Testis (tissue), 5 donors: Measurements from ENCODE around the gene ELMOD3. TPM values are rescaled to one million over a fixed set of nuclear protein-coding genes. Genes with fewer than 3 reads are reported as not detected.

Source experiments
- DNase-seq: peaks from one replicate; pipeline ENCODE4 v3.0.0-alpha.2; 2019
- H3K27ac ChIP-seq, 2 donors: fragments of 200-600 bp; sonication (generic); one replicate each; pipeline ENCODE4 v1.5.1; 2019
- H3K27me3 ChIP-seq: fragments of 200-600 bp; sonication (generic); one replicate; pipeline ENCODE4 v1.5.1; 2019
- H3K36me3 ChIP-seq: fragments of 200-600 bp; sonication (generic); one replicate; pipeline ENCODE4 v1.5.1; 2017; ENCODE audit warnings: low read depth; ENCODE audit errors: missing control alignments
- H3K4me1 ChIP-seq: fragments of 200-600 bp; sonication (generic); one replicate; pipeline ENCODE4 v1.5.1; 2019
- H3K4me3 ChIP-seq, 2 donors: fragments of 200-600 bp; sonication (generic); one replicate each; pipeline ENCODE4 v1.5.1; 2017 to 2019
- H3K9me3 ChIP-seq: fragments of 200-600 bp; sonication (generic); one replicate; pipeline ENCODE4 v1.5.1; 2017
- POLR2A ChIP-seq: fragments of 450-650 bp; IDR thresholded peaks from one replicate; pipeline ENCODE4 v1.6.1; 2017; ENCODE audit warnings: antibody characterized with exemption, mild to moderate bottlenecking, moderate library complexity
- WGBS, 2 donors: methylation state at CpG; one replicate each; pipeline ENCODE4 v1.1.5; 2018; 5-methylcytosine and 5-hydroxymethylcytosine counted together
- intact Hi-C: fragments of 100-400 bp; cut with DNase I; formaldehyde crosslinking; loops from one replicate; pipeline ENCODE4 v1.15.1; 2023; ENCODE audit warnings: low total_unique reads
- long read RNA-seq, 2 donors: transcript quantifications; one replicate each; lab custom pipeline, GENCODE V29; 2026
- polyA plus RNA-seq: library from polyadenylated mRNA; stranded (reverse); fragments of 350-450 nt; fragmentation: Illumina TruSeq; extraction: RNeasy Lipid Tissue Mini Kit (QIAGEN cat#74804); gene quantifications from one replicate; pipeline ENCODE4 v1.2.3, GENCODE V29; 2014; ENCODE audit warnings: low read depth, low replicate concordance; ENCODE audit not compliant: insufficient read depth
- total RNA-seq, 2 donors: library from RNA; depleted of rRNA; stranded (reverse); fragments of >200 nt; gene quantifications; one replicate each; pipeline ENCODE4 v1.2.3, GENCODE V29; 2016
- TF ChIP-seq, protein P1 (sequence below), 3 experiments: fragments of 450-650 bp in 2 of 3; fragments of 200-600 bp in 1 of 3; sonication (generic) in 1 of 3; IDR thresholded peaks; one replicate each; pipeline ENCODE4 v1.5.1; 2016 to 2019; ENCODE audit warnings: antibody characterized with exemption in 3 of 3, mild to moderate bottlenecking in 2 of 3, moderate library complexity in 1 of 3

ELMOD3 gene
- total RNA-seq (10 to 100 TPM; 38.4 to 51.6 TPM), polyA plus RNA-seq (26.2 TPM)
- long read RNA-seq, donor 1, partial matches to known transcripts, result 7 of 34 reads
- long read RNA-seq, donor 1, other reads (novel, unspliced or antisense), result 23 of 34 reads
- long read RNA-seq, donor 2, result 0 reads

DNA sequence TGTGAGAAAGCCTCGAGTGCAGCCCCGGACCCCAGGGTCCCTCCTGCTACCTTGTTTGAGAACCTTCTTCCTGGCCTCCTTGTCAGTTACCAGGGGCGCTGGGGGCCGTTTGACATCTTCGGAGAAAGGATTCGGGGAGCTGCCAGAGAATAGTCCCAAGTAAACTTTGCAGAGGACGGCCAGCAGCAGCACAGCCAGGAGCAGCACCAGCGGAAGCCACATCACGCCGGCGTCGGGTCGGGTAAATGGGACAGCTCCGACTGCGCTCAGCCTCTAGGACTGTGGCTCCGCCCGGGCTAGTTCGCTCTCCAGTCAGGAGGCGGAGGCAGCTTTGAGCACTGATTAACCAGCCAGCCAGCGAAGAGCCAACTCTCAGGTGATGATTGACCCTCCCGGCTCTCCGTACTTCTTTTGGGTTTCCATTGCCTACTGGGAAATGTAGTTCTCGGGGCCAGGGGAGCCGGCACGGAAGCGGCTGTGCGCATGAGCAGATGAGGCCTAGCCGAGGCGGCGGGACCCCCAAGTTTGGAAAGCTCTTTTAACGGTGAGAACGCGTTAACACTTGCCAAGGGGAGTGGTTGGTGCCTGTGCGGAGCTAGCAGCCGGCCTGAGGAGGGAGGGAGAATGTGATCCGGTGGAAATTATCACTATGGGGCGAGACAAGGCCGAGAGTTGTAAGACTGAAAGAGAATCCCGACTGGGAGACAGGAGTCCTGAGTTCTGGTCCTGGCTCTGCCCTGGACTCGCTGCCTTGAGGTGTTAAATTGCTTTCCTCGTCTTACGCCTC is at the start of gene ELMOD3, which contains the start of gene RETSAT:
TSS of gene ELMOD3 (plus strand) at position 484 of the 787 bp plus-strand sequence. CDS start 2,430 bp downstream, outside the sequence.
TSS of gene RETSAT (minus strand) at position 243 of the 787 bp plus-strand sequence. CDS start at position 222, 21 bp downstream.
- peak within 1 kb of the TSS; percentile 82 to 84 for H3K27ac ChIP-seq
- H3K4me1 ChIP-seq, result peaks cover 9% of the 10 kb centered on the region
- H3K27me3 ChIP-seq, result no peaks in the 10 kb centered on the region
- intact Hi-C loops, result no loop called here
- 0% methylated on average over 8 to 42 of the region's 42 CpGs for WGBS, 2 donors
- DNase-seq, result peak; percentile 99
- no peaks in the 10 kb centered on the region for H3K36me3 ChIP-seq
- H3K9me3 ChIP-seq, result no peaks in the 10 kb centered on the region
- H3K4me3 ChIP-seq, result peak within 1 kb of the TSS; percentile 80 to 85
- TF ChIP-seq, protein P1, sequence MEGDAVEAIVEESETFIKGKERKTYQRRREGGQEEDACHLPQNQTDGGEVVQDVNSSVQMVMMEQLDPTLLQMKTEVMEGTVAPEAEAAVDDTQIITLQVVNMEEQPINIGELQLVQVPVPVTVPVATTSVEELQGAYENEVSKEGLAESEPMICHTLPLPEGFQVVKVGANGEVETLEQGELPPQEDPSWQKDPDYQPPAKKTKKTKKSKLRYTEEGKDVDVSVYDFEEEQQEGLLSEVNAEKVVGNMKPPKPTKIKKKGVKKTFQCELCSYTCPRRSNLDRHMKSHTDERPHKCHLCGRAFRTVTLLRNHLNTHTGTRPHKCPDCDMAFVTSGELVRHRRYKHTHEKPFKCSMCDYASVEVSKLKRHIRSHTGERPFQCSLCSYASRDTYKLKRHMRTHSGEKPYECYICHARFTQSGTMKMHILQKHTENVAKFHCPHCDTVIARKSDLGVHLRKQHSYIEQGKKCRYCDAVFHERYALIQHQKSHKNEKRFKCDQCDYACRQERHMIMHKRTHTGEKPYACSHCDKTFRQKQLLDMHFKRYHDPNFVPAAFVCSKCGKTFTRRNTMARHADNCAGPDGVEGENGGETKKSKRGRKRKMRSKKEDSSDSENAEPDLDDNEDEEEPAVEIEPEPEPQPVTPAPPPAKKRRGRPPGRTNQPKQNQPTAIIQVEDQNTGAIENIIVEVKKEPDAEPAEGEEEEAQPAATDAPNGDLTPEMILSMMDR (IDR thresholded peaks at IDR 0.05), result peak in 1 of 3 experiments; percentile 19
- peak; percentile 85 for TF ChIP-seq POLR2A

DNA sequence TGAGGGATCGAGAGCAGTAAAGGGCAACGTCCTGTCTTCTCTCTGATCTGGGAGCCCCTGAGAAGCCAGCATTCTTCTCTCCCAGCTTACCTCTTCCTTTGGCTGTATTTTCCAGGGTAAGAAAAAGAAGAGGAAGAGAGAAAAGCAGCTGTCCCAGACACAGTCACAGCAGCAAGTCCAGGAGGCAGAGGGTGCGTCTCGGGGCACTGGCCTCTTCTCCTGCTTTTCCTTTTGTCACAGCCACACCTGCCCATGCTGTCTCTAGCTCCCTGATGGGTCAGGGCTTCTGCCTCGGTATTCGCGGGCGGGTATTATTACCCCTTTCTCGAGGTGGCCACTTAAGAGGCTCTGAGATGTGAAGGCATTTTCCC is 47.1 kb upstream of the ELMOD3 start:
- peaks cover 21% of the 10 kb centered on the region for H3K4me1 ChIP-seq
- 79 to 93% methylated on average over 9 of the region's 9 CpGs for WGBS, 2 donors
- H3K9me3 ChIP-seq, result no peaks in the 10 kb centered on the region
- H3K27ac ChIP-seq, result no peak overlapping the region
- H3K36me3 ChIP-seq, result no peaks in the 10 kb centered on the region
- intact Hi-C loops, result no loop called here
- DNase-seq, result no peak
- H3K4me3 ChIP-seq, result no peak overlapping the region
- no peaks in the 10 kb centered on the region for H3K27me3 ChIP-seq
- no peak for TF ChIP-seq POLR2A
- TF ChIP-seq, protein P1 (IDR thresholded peaks at IDR 0.05), result no peak

DNA sequence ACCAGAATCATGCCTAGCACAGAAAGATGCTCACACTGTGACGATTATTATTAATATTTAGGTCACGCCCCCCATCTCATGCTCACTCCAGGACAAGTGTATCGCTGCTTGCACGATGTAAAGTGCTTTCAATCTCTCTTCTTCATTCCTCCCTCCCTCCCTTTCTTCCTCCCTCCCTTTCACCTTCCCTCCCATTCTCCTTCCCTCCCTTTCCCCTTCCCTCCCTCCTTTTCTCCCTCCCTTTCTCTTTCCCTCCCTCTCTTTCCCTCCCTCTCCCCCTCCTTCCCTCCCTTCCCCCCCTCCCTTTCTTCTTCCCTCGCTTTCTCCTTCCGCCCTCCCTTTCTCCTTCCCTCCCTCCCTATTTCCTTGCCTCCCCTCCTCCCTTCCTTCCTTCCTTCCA is 46.4 kb upstream of the ELMOD3 start:
- 87% methylated on average over 6 of the region's 6 CpGs for WGBS, 2 donors
- no peak for DNase-seq
- Histone ChIP-seq H3K27me3 (no peaks in the 10 kb centered on the region), H3K36me3 (no peaks in the 10 kb centered on the region), H3K27ac (no peak overlapping the region), H3K4me3 (no peak overlapping the region), H3K9me3 (no peaks in the 10 kb centered on the region), H3K4me1 (peaks cover 21% of the 10 kb centered on the region)
- intact Hi-C loops, result no loop called here
- TF ChIP-seq POLR2A, result no peak
- TF ChIP-seq, protein P1 (IDR thresholded peaks at IDR 0.05), result no peak

DNA sequence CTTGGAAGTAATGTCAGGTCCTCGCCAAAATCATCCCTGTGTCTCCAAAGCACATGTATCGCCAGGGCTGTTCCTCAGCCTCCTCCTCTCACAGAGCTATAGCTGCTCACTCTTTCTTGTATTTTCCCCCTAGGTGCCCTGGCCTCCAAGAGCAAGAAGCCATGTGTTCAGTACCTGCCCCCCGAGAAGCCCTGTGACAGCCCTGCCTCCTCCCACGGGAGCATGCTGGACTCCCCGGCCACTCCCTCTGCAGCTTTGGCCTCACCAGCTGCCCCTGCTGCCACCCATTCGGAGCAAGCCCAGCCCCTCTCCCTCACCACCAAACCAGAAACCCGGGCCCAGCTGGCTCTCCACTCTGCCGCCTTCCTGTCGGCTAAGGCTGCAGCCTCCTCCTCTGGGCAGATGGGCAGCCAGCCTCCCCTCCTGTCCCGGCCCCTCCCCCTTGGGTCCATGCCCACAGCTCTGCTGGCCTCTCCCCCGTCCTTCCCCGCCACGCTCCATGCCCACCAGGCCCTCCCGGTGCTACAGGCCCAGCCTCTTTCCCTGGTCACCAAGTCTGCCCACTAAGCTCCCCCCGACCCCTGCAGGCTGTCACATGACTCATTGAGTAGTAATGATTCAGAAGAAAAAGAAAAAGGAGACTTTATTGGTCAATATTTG is 45.5 kb upstream of the ELMOD3 start:
- no peak overlapping the region for H3K4me3 ChIP-seq
- no peaks in the 10 kb centered on the region for H3K36me3 ChIP-seq
- H3K4me1 ChIP-seq, result peaks cover 21% of the 10 kb centered on the region
- WGBS, 2 donors, result 49% methylated on average over 15 of the region's 15 CpGs
- no peaks in the 10 kb centered on the region for H3K27me3 ChIP-seq
- peak; percentile 75 for DNase-seq
- no peak overlapping the region for H3K27ac ChIP-seq
- H3K9me3 ChIP-seq, result no peaks in the 10 kb centered on the region
- TF ChIP-seq, protein P1 (IDR thresholded peaks at IDR 0.05), result no peak
- TF ChIP-seq POLR2A, result no peak
- intact Hi-C loops, result no loop called here
